SK-N-SH treated with all-trans-retinoic acid at 6 μM for 48 hours (cell line): ENCODE results near the gene MTERF1.

Source experiments
- CREB5 ChIP-seq: fragments of 250-450 bp; sonication (Bioruptor Pico); IDR thresholded peaks from 2 replicates; pipeline ENCODE4 v1.5.1; 2020; ENCODE audit warnings: low read depth, mild to moderate bottlenecking, moderate library complexity
- CSRNP3 ChIP-seq: fragments of 250-450 bp; sonication (Bioruptor Pico); IDR thresholded peaks from 2 replicates; pipeline ENCODE4 v1.5.1; 2021; ENCODE audit warnings: mild to moderate bottlenecking, moderate library complexity
- ESRRG ChIP-seq: fragments of 250-450 bp; sonication (Bioruptor Pico); IDR thresholded peaks from 2 replicates; pipeline ENCODE4 v1.6.1; 2021; ENCODE audit warnings: mild to moderate bottlenecking
- PATZ1 ChIP-seq: fragments of 250-450 bp; sonication (Bioruptor Pico); IDR thresholded peaks from 2 replicates; pipeline ENCODE4 v1.8.0; 2020; ENCODE audit warnings: mild to moderate bottlenecking, moderate library complexity, borderline replicate concordance
- PPARA ChIP-seq: fragments of 250-450 bp; sonication (Bioruptor Pico); IDR thresholded peaks from 2 replicates; pipeline ENCODE4 v1.5.0; 2020; ENCODE audit warnings: mild to moderate bottlenecking, borderline replicate concordance
- RARB ChIP-seq: fragments of 250-450 bp; sonication (Bioruptor Pico); IDR thresholded peaks from 2 replicates; pipeline ENCODE4 v1.8.0; 2021; ENCODE audit warnings: mild to moderate bottlenecking, moderate library complexity

DNA sequence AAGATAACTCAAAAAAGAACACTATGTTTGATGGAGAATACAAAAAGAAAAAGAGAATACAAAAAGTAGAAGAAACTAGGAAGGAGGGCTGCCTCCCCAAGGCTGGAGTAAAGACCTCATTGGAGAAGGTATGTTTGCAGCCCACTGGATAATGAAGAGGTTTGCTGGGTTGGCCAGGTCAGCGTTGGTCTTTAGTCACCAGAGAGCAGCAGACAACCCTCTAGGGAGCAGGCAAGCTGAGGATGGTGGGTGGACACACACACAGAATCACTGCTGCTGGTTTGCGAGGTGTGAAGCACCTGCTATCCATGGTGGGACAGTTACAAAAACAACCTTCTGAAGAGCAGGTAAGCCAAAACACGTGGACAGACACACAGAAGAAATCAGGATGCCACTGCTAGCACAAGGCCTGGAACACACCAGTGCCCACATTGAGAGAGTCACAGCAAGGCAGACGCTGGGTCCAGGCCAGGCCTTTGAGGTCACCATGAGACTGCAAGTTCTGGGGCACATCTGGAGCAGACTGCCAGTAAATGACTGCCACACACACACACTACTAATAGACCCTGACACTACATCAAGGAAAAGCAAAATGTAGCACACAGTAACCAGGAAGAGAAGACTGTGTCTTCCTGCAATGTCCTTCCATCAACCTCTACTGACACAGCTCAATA is 43.0 kb downstream of the MTERF1 start:
- TF ChIP-seq CREB5 (CRISPR knock-in tag) (no peak), RARB (CRISPR knock-in tag) (no peak), CSRNP3 (CRISPR knock-in tag) (no peak), ESRRG (CRISPR knock-in tag) (no peak), PATZ1 (CRISPR knock-in tag) (no peak), PPARA (CRISPR knock-in tag) (no peak)
